Fibroblast of skin of right quadriceps (primary cell): ENCODE results near the gene HOXC4.
"Not testable (repeated sequence)": the region's sequence is repeated elsewhere in the genome, so short reads cannot be mapped to it uniquely, and the experiment has no call there.

Experiments used
- DNase-seq: peaks from one replicate; pipeline ENCODE4 v3.0.0-alpha.2; 2013

HOXC4 gene

DNA sequence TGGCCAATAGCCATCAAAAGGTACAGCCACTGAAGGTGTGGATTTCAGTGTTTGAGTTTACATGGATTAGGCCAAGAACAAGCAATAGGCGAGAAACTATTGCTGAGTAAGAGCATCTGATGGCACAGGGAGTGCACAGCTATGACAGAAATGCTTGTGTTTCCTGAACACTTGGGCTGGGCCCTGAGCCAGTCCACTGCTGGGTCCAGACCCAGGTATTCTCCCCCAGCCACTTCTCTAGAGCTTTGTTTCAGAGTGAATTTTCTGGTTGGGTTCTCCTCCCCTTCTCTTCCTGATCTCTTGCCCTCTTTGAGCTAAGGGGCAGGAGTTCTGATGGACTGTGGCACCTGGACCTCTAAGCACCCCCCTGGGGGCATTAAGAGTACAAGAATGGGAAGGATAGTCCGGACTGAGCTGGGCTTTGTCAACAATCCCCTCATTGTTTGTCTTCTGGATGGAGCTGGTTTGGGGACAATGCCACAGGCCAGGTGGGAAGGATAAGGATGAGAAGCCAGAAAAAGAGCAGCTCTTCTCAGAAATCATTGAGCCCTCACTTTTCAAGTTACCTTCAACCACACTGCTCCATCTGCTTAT lies 12.4 kb upstream of the HOXC4 start:
- DNase-seq = no peak

DNA sequence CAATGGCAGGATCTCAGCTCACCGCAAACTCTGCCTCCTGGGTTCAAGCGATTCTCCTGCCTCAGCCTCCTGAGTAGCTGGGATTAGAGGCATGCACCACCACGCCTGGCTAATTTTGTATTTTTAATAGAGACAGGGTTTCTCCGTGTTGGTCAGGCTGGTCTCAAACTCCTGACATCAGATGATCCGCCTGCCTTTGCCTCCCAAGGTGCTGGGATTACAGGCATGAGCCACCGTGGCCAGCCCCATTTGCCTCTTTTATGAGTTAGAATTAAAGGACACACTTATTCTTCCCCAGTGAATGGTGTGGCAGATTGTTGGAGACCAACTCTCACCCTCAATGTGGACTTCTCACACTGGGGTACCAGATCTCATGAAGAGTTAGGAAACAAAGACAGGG lies 11.6 kb upstream of the HOXC4 start:
- DNase-seq = not testable (repeated sequence)

DNA sequence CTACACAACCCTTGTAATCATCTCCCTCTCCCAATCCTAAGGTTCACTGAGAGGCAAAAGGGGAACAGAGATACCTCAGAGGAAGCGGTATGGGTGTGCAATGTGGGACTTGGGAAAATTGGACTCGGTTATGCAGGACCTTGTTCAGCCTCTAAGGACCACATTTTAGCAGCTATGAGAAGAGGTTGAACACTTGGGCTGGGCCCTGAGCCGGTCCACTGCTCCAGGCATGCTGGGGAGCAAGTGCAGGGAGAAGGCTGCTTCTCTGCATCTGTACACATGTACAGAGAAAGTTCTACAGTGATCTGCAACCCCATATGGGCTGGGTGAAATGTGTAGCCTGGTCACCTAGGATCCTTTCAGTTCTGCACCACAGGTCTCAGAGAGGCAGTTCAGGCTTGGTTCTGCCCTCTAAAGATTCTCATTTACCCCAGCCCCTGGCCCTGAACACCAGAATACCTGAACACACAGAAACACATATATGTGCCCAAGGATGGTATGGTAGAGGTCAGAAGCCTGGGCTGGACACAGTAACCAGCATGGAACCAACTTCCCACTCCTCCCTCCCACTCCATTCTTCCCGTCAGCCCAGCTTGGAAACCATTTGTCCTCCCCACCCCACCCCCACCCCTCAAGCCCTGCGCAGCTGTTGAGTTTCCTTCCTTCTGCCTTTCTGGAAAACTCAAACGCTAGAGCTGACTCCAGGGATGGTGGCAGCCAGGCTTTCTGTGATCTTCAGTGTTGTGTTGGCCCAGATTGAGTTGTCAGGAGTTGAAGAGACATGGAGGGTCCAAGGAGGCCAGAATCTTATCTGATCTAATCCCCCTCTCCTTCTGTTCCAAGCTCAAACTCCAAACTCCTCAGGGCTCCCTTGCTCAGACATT lies 10.4 kb upstream of the HOXC4 start:
- no peak for DNase-seq

DNA sequence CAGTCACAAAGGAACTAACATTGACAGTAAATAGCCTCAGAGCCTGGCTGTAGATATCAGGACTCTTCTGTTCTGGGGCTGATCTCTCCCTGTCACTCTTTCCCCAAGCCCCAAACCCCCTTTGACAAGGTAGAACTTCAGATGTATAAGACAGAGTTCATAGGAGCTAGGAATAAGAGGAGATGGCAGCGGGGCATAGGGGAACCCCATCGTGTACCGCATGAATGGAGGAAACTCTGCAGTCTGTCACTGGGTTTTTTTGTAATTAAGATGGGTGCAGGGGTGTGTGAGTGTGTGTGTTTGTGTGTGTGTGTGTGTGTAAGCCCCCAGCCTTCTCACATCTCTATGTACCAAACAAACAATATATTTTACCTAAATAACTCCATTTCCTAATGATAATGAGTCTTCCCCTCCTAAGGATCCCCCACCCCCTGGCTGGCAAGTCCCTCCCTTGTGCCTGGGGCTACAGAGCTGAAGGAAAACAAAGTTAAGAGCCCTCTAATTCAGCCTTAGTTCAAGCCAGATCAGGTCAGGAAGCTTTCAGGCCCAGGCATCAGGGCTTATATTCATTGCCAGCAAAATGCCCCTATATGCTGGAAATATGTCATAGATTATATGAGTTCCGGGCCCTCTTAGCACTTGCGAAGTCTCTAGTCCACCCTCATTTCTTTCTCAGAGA lies 9.1 kb upstream of the HOXC4 start:
- DNase-seq = no peak

DNA sequence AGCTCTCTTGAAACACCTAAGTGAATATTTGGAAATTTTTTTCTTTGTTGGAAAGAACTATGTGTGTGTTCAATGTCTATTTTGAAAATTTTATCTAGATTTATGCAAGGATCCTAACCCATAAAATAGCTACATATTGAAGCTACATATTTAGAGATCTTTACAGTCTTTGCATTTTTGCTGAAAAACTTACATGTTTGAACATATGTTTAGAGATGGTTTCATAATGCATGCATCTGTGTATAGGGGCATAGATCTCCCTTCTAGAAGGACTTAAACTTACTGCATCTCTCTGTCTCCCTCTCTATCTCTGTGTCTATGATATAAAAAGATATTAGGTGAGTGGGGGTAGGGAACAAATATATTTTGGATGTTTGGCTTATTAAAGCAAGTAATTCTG lies 8.2 kb upstream of the HOXC4 start:
- DNase-seq = no peak

DNA sequence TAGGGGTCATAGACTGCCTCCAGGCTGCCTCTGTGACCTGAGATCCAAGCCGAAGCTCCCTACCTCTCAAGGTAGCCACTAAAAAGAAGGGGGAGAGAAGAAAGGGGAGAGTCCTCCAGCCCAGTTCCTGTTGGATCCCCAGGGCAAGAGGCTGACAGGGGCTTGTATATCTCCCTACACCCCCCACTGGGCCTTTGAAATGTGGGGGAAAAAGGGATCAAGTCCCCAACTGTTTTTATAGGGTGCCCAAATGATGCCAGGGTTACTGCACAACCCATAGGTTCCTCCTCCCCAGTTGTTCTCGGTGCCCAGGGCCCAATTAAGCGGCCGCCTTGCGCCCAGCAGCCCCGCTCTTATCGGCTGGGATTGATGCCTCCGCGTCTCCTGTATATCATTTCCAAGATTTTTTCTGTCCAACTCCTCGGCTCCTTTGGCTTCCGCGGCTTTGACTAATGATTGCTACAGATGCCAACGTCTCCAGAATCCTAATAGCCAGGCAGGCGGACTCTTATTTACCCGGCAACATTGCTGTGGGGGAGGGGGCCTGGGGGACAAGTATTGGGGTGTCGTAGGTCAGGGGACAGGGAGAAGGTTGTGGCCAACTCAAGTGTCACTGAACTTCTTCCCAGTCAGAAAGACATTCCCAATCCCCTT lies 7.6 kb upstream of the HOXC4 start:
- DNase-seq = no peak

DNA sequence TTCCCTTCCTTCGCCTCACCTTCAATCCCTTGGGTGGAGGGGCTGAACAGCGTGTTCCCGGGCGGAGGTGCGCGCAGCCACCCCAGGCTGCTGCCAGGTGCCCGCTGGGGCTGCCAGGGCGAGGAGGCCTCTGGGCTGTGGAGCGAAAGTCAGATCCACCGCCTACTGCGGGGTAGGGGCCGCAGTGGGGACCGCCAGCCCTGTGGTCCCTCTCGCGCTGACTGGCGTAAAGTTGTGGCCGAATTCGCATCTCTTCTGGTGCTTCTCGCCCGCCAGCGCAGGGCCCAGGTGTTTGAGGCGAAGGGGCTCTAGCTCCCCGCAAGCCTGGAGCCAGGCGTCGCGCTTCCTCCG lies 6.9 kb upstream of the HOXC4 start:
- DNase-seq = no peak

DNA sequence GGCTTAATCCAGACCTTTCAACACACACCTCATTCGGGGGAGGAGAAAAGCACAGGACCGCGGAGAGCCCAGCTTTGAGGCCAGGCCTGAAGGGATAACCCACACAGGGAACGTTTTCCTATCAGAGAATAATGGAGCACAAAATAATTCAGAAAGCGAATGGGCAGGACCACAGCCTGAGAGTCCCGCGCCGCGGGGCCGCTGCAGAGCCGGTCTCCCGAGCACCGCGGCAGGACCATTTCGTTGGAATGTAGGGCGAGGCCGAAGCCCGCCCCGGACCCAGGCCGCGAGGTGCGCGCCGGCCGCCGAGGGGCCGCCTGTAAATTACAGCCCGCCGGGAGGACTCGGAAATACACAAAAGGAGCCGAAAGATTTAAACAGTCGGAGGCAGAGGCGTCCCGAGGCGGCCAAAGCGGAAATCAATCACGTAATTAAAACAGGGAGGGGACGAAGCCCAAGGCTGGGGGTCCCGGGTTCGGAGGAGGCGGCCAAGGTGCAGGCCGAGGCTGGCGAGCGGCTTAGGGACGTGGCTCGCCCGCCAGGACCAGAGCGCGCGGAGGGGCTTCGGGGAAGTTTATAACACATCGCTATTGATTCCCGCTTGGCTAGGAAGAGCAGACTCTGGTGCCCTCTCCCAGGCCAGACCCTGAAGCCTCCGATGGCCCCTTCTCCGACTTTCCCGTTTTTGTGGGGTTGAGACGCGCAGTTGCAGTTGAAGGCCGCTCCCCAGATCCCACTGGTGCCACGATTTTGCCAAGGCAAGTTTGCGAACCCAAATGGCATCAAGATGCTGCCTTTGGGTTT lies 6.3 kb upstream of the HOXC4 start:
- DNase-seq = no peak

DNA sequence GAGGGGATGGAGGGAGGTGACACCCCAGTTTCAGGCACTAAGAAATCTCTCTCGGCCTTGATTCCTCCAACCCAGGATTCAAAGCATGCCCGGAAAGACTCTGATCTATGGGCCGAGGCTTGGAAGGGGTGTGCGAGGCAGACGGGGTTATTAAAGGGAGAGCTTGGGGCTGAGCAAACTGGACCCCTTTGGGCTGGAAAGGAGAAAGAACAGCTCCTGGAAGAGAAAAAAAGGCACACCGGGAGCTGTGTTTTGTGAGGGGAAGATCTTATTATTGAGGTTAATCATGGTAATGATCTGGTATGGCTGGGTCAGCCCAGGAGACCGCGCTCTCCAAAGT lies 5.7 kb upstream of the HOXC4 start:
- DNase-seq = no peak

DNA sequence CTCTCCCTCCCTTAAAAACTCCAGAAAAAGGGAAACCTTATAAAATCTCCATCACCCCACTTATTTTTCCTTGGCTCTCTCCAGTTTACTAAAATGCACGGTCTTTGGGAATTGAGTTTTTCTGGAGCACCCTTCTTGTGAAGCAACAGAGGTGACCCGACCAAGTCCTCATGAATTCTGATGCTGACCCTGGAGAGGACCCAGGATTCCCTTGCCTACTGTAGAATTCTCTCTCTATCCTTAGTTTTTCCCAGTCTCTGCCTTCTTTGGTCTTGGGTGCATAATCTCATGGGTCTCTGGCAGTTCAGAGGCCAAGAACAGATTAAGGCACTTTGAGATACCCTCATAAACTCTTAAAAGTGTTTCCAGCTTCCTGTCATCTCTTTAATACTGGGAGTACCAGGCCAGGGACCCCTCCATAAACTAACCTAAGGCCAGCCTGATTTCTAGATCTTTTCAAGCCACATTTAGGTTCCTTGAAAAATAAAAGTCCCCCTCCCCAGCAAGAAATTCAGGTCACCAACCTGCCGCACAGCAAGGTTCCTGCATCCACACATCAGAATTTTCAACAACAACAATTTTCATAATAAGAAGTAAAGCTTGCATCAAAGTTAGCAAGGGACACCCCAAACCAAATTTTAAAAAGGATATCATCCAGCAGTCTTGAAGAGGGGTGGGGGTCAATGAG lies 5.1 kb upstream of the HOXC4 start:
- no peak for DNase-seq

DNA sequence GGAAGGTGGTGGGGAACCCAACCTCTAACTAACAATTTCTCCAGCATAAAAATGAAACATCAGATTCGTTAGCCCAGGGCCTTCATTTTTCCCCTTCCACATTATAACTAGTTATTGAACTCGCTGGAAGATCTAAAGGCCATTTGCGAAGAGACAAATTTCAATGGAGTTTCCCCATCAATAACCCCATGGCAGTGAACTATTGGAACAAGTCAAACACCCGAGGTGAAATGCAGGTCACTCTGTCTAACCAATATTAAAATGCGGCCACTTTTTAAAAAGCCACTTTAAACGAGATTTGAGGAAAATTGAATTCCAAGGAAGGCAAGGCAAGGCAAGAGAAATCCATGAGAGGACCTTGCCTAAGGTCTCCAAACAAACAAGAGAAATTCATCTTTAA lies 4.5 kb upstream of the HOXC4 start:
- DNase-seq = no peak

DNA sequence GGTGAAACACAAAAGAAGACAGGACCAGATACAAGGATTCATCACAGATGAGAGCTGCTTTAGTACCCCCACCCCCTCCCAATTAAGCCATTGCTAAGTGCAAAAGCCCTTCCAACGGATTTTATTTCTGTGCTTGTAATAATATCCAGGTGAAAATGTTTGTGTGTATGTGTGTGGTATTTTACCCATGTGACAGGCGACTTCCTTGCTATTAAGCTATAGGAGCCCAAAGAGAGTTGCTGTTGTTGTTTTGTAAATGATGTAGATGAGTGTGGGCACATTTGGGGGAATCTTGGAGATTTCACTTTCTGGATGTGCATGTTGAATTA lies 3.2 kb upstream of the HOXC4 start:
- no peak for DNase-seq

DNA sequence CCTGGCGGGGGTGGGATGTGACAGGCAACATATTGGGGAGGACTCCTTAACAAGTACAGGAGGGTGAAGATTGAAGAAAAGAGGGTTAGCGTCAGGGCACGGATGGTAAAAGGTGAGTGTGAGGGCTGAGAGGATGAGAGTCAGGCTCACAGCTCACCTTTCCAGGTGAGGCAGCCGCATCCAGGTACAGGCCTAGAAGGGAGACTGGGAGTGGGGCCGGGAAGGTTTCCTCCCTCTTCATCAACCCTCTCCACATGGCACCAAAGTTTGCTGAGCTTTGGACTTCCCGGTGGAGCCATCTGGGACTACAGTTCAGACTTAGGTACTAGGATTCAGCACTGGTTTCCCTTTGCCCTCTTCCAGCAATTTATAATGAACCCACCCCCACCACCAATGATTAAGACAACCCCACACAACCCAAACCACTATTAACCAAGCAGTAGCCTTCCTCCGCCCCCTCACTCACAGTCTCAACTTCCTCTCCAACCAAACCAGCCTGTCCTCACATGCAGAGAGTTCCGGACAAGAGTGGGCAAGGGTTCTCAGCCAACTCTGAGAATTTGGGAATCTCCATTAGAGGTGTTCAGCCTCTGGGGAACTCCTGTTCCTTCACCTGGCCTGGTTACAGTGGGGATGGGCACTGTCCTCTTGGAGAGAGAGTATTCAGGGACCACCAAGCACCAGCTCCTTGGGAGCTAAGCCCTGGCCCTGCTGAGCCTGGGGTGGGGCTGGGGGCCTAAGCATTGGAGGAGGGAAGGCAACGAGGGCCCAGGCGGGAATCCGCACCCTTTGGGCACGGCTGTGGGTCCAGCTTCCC lies 2.4 kb upstream of the HOXC4 start:
- no peak for DNase-seq

DNA sequence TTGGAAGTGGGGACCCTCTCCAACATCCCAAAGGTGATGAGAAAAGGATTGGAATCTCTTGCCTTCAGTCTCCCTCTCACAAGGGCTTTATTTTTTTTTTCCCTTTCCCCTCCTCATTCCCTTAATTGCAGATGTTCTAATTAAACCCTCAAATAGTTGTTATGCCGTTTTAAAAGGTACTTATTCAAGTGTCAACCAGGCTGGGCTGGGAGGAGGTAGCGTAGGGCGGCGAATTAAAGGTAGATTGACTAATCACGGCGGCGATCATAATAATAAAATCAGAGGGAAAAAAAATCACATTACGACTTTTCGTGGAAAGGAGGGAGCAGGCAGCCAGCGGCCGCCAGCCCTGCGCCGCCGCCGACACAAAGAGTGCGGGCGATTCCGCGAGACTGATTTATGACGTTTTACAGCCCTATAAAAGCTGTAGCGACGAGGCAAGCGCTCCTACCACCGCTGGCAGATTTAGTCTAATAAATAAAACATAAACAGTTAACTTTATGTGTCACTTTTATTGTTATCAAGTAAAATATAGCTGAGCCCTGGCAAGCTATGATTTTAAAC lies 1.7 kb upstream of the HOXC4 start:
- peak; percentile 58 for DNase-seq

DNA sequence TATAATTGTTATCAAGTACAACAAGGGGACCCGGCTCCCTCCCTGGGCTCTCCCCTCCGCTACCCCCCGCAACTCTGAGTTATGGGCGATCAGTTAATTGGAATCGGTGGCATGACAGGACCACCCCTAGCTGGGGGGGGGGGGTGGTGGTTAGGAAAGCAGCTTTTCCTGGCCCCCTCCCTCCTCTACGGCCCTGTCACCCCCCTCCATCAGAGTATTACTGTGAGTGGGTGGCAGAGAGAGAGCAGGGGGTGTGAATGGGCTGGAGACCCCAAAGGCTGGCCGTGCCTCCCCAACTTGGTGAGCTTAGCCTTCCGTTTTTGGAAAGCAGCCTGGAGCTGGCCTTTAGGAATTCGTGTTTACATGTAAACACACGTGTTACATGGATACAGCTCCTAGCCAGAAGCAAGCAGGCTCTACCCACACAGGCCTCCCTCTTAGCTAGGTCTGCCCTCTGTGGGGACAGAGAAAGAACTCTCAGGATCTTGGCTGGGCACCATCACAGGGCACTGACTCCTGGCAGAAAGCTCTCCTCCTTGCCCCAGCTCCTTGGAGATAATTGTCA lies 1.1 kb upstream of the HOXC4 start:
- DNase-seq = no peak

DNA sequence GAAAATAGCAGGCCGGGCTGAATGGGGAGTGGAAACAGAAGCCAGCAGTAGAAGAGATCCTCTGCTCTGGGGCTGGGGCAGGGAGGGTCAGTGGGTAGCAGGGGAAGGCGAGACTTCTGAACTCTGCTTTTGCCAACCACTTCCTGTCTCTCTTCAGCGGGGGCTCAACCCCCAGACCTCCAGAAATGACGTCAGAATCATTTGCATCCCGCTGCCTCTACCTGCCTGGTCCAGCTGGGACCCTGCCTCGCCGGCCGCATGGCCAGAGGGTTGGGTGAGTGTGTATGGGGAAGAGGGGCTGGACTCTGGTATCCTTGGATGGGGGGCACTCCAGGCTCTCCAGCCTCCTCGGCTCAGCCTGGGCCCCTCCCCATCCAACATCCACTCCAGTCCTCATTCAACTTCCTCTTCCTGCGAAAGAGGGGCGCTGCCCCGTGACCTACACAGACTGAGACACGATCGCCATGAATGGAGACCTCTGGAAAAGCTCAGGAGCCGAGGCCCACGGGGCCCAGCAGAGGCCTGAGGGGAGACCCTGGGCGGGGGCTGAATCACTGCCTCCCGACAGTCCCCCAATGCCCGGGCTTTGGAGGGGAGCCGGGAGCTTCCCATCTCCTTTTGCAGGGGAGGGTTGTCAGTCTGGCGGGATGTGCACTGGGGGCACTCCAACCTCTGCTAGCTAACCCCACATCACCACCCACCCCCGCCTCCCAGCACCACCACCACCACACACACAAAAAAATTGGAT lies 458 bp upstream of the HOXC4 start:
- no peak for DNase-seq

DNA sequence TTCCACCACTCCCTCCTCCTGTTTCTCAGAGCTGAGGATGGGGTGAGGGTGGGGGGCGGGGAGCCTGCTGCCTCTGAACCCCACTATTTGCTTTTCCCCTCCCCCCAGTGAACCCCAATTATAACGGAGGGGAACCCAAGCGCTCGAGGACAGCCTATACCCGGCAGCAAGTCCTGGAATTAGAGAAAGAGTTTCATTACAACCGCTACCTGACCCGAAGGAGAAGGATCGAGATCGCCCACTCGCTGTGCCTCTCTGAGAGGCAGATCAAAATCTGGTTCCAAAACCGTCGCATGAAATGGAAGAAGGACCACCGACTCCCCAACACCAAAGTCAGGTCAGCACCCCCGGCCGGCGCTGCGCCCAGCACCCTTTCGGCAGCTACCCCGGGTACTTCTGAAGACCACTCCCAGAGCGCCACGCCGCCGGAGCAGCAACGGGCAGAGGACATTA lies 1.1 kb downstream of the HOXC4 start:
- DNase-seq = no peak

DNA sequence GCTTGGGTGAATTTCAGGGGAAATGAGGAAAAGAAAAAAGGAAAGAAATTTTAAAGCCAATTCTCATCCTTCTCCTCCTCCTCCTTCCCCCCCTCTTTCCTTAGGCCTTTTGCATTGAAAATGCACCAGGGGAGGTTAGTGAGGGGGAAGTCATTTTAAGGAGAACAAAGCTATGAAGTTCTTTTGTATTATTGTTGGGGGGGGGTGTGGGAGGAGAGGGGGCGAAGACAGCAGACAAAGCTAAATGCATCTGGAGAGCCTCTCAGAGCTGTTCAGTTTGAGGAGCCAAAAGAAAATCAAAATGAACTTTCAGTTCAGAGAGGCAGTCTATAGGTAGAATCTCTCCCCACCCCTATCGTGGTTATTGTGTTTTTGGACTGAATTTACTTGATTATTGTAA lies 1.9 kb downstream of the HOXC4 start:
- DNase-seq = no peak

DNA sequence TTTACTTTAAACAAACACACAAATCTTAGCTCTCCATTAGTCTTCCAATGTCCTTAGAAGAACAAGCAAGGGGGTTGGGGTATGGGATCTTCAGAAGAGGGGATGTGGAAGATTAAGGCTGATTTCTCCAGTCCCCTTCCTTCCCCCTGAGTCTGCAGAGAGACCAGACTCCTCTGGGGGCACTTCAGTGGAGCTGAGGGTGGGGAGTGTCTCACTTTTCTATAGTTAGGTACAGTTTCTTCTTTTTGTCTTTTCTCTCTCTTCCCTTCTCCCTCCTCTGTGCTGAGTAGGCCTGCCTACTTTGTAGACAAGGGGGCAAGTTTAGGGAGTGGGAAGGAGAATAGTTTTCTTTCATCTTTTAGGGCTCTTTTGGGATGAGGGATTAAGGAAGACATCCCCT lies 2.5 kb downstream of the HOXC4 start:
- no peak for DNase-seq

DNA sequence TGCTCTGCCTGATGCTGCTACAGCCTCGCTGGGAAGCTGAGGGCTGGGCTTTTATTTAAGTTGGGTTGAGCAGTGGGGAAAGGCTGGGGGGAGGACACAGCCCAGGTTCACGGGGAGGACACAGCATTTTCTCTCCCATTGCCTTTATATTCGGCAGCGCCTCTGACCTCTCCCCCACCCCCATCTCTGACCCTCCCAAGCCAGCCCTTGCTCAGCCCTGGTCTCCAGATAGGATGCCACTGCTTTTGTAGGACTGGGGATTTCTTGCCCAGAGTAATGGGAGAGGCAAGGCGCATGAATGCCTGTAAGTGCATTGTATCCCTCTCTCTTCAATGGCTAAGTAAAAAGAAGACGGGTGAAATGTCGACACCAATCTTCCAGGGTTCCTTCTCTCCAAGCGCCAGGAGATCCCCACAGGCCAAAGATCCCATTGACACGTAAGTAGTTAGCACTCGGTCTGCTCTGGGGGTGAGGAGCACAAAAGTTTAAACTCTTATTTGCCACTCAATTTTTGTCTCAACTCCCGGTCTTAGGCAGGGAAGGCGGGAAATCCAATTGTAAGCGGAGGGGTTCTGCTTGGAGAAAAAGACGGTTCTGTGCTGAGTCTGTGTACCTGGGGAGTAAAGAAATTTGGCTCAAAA lies 4.6 kb downstream of the HOXC4 start:
- no peak for DNase-seq
